ENCODE data around the gene NSL1. TPM values are rescaled to one million over a fixed set of nuclear protein-coding genes. Genes with fewer than 3 reads are reported as not detected.

NSL1 gene
- total and polyA plus RNA-seq, 9 of the 15 experiments (the other 6 are each of a cell fraction or from before 2014, with no cell fraction given), result 53.5 to 108 (median 59.1) TPM

DNA sequence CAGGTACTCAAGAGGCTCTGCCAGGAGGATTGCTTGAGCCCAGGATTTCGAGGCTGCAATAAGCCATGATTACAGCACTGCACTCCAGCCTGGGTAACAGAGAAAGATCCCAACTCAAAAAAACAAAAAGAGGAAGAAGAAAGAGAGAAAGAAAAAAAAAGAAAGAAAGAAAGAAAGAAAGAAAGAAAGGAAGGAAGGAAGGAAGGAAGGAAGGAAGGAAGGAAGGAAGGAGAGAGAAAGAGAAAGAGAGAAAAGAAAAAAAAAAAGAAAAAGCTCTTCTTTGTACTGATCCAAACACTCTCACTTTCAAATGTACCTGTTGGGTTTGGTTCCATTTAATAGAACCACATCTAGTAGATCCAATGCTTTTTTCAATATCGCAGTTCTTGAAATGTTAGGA, 103.8 kb downstream of the NSL1 start:
- Histone ChIP-seq H3K36me3 (ENCODE audit: control insufficient read depth, insufficient read depth, low read length) (no peaks in the 10 kb centered on the region), H3K4me3 (no peak overlapping the region), H4K20me1 (replicated peaks; ENCODE audit: control insufficient read depth, insufficient read depth, low read length) (no peaks in the 10 kb centered on the region), H3K79me2 (ENCODE audit: control insufficient read depth, insufficient read depth, low read length) (no peaks in the 10 kb centered on the region), H3K9me3 (replicated peaks; ENCODE audit: control insufficient read depth, insufficient read depth, low read depth, low read length) (no peaks in the 10 kb centered on the region), H3K4me2 (ENCODE audit: insufficient read depth, low read length) (no peak overlapping the region), H2AFZ (ENCODE audit: low read depth, low read length) (no peak overlapping the region), H3K4me1 (replicated peaks in 1 of 2; ENCODE audit: control insufficient read depth in 2 of 2, insufficient read depth in 2 of 2, low read length in 2 of 2) (peaks cover 0 to 10% of the 10 kb centered on the region in 2 experiments; a peak in 3 of 5 replicates), H3K9me1 (ENCODE audit: control insufficient read depth, insufficient read depth, low read length) (no peaks in the 10 kb centered on the region), H3K9ac (ENCODE audit: insufficient read depth in 1 of 2, low read depth in 2 of 2, low read length in 2 of 2) (no peak overlapping the region), H3K27ac (ENCODE audit: extremely low read depth, low read depth, low read length) (no peak overlapping the region), H3K27me3 (ENCODE audit: control insufficient read depth in 2 of 2, insufficient read depth in 2 of 2, low read length in 2 of 2) (peaks cover 57 to 82% of the 10 kb centered on the region in 2 experiments)
- DNase-seq (ENCODE audit: extremely low read depth in 1 of 4, low spot score in 3 of 4), result no peak
- WGBS (ENCODE audit: insufficient coverage, low coverage, missing lambda C conversion rate), result 0% methylated on average over 2 of the region's 2 CpGs
- TF ChIP-seq NFYB (IDR thresholded peaks at IDR 0.05; ENCODE audit: extremely low read depth, insufficient read length) (no peak), PHTF2 (CRISPR knock-in tag; IDR thresholded peaks at IDR 0.05) (no peak)
- TF ChIP-seq, protein P1, sequence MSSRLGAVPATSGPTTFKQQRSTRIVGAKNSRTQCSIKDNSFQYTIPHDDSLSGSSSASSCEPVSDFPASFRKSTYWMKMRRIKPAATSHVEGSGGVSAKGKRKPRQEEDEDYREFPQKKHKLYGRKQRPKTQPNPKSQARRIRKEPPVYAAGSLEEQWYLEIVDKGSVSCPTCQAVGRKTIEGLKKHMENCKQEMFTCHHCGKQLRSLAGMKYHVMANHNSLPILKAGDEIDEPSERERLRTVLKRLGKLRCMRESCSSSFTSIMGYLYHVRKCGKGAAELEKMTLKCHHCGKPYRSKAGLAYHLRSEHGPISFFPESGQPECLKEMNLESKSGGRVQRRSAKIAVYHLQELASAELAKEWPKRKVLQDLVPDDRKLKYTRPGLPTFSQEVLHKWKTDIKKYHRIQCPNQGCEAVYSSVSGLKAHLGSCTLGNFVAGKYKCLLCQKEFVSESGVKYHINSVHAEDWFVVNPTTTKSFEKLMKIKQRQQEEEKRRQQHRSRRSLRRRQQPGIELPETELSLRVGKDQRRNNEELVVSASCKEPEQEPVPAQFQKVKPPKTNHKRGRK (tag; IDR thresholded peaks at IDR 0.05), result peak; percentile 89
- BruUV-seq (replicated peaks), result no TSS peak
- POLR2A ChIA-PET, result no interaction called here
- CTCF ChIA-PET (ENCODE audit: low intra/inter-chr PET ratio), result no interaction called here
- ATAC-seq, result no peak
- in situ Hi-C loops (cut with MboI) (no loop called here), intact Hi-C loops (cut with micrococcal nuclease) (no loop called here)
- no peak for FAIRE-seq

DNA sequence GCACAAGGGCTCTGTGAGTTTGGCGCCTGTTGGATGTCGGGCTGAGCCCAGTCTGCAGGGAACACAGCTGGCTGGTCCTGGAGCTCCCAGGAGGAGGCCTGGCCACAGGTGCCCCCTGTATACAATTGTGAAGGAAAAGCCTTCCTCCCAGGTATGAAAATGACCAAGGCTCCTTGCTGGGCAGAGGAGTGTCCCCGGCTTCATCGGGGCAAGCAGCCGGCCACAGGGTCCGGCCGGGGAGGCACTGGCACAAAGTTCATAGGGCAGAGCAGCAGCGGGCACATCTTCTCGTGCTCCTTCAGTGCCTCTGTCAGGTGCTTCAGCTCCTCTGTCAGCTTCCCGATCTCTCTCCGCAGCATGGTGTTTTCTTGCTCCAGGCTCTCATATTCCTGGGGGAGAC, 105.0 kb downstream of the NSL1 start:
- TF ChIP-seq JUNB (CRISPR knock-in tag; conservative IDR thresholded peaks at IDR 0.05), result no peak
- no peak for TF ChIP-seq HIVEP1 (CRISPR knock-in tag; IDR thresholded peaks at IDR 0.05)
- TF ChIP-seq, protein P2, sequence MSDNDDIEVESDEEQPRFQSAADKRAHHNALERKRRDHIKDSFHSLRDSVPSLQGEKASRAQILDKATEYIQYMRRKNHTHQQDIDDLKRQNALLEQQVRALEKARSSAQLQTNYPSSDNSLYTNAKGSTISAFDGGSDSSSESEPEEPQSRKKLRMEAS (CRISPR knock-in tag; IDR thresholded peaks at IDR 0.05), result no peak
- DNase-seq (ENCODE audit: extremely low read depth in 1 of 4, low spot score in 3 of 4) (no peak), FAIRE-seq (no peak), ATAC-seq (no peak)
- intact Hi-C loops (cut with micrococcal nuclease), result no loop called here
- H3K9me3 ChIP-seq (replicated peaks; ENCODE audit: control insufficient read depth, insufficient read depth, low read depth, low read length), result no peaks in the 10 kb centered on the region
- H3K36me3 ChIP-seq (ENCODE audit: control insufficient read depth, insufficient read depth, low read length), result no peaks in the 10 kb centered on the region
- no peak overlapping the region for H3K4me3 ChIP-seq
- no peaks in the 10 kb centered on the region for H3K79me2 ChIP-seq (ENCODE audit: control insufficient read depth, insufficient read depth, low read length)
- no peaks in the 10 kb centered on the region for H3K9me1 ChIP-seq (ENCODE audit: control insufficient read depth, insufficient read depth, low read length)
- no peak overlapping the region for H3K4me2 ChIP-seq (ENCODE audit: insufficient read depth, low read length)
- no peaks in the 10 kb centered on the region for H4K20me1 ChIP-seq (replicated peaks; ENCODE audit: control insufficient read depth, insufficient read depth, low read length)
- ChIA-PET POLR2A (interaction anchor here (1.0 kb wide), 1 partner anchor 14 kb away, joined by 5 read pairs; no protein-coding TSS in a partner anchor), CTCF (ENCODE audit: low intra/inter-chr PET ratio) (no interaction called here)
- peaks cover 52 to 70% of the 10 kb centered on the region in 2 experiments for H3K27me3 ChIP-seq (ENCODE audit: control insufficient read depth in 2 of 2, insufficient read depth in 2 of 2, low read length in 2 of 2)
- H2AFZ ChIP-seq (ENCODE audit: low read depth, low read length), result no peak overlapping the region
- H3K4me1 ChIP-seq (replicated peaks in 1 of 2; ENCODE audit: control insufficient read depth in 2 of 2, insufficient read depth in 2 of 2, low read length in 2 of 2), result peaks cover 0 to 19% of the 10 kb centered on the region in 2 experiments; a peak in 3 of 5 replicates
- H3K27ac ChIP-seq (ENCODE audit: extremely low read depth, low read depth, low read length), result no peak overlapping the region
- 10% methylated on average over 11 of the region's 11 CpGs for WGBS (ENCODE audit: insufficient coverage, low coverage, missing lambda C conversion rate)
- in situ Hi-C loops (cut with MboI), result no loop called here
- BruUV-seq (replicated peaks), result no TSS peak
- no peak overlapping the region for H3K9ac ChIP-seq (ENCODE audit: insufficient read depth in 1 of 2, low read depth in 2 of 2, low read length in 2 of 2)

Data from K562 (cell line).